ENCODE data around the gene CDKN1A.
"Not testable (repeated sequence)": the region's sequence is repeated elsewhere in the genome, so short reads cannot be mapped to it uniquely, and the experiment has no call there.

The CDKN1A gene

DNA sequence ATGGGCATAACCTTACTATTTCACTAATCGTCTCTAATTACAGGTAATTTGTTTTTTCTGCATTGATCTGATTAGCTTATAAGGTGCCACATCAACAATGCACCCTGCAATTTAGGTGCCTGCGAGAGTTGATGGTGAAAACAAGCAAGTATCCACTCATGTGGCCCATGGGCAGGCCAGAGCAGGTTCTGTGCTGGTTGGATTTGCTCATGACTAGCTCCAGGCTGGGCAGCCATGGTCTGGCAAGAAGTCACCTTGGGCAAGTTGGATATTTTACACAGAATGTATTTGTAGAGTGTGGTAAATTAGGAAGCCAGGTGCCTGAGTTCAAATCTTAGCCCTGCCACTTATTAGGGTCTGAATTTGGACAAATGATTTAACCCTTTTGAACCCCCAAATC, 44.4 kb downstream of the CDKN1A start:
- DNase-seq, result no peak

DNA sequence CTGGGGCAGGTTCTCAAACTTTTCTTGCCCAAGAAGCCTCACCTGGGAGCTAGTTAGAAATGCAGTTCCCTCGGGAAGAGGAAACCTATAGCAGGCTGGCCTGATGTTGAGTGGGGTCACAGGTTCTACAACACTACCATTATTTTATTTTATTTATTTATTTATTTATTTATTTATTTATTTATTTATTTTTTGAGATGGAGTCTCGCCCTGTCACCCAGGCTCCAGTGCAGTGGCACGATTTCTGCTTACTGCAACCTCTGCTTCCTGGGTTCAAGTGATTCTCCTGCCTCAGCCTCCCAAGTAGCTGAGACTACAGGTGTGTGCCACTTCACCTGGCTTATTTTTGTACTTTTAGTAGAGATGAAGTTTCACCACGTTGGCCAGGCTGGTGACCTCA, 45.5 kb downstream of the CDKN1A start:
- not testable (repeated sequence) for DNase-seq

DNA sequence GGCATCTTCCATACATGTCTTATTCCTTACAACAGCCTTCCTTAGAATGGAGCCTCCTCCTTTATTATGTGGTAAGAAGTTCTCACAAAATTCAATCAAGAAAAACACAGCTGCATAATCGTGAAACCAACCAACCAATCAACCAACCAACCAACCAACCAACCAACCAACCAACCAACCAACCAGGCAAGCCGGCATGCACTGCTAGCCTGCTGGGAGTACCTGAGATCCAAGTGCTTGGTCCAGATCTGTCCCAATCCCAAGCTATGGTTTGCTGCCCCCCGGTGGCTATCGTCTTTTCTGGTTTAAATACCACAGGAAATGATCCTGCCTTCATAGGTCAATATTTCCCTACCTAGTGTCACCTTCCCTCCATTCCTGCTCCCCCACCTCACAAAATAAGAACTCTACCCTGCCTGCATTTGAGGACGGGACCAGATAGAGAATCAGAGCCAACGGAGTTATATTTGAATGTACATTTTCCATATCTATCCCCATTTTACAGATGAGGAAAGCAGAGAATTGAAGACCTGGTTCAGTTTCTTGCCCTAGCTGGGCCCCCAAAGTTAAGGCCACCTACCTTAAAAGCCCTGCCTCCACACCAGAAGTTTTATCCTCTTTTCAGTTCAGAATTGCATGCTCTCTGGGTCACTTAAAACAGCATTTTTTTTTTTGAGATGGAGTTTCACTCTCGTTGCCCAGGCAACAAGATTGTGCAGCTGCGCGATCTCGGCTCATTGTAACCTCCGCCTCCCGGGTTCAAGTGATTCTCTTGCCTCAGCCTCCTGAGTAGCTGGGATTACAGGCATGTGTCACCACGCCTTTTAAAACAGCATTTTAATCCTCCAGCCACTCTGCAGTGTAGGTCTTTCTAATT, 46.2 kb downstream of the CDKN1A start:
- DNase-seq, result peak; percentile 41

DNA sequence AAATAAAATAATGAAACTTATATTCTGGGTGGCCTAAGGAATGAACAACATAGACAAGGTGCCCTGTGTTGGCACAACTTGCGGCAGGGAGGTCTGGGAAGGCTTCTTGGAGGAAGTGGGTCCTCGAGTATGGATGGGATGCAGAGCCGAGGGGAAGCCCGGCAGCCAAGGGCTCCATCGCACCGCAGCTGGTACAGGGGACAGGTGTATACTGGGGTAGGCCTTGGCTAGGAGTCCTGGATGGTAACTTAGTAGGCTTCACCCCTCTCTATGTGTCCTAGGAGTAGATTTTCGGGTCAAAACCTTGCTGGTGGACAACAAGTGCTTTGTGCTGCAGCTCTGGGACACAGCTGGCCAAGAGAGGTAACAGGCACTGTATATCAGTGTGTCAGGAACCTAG, 47.1 kb downstream of the CDKN1A start:
- DNase-seq, result no peak

DNA sequence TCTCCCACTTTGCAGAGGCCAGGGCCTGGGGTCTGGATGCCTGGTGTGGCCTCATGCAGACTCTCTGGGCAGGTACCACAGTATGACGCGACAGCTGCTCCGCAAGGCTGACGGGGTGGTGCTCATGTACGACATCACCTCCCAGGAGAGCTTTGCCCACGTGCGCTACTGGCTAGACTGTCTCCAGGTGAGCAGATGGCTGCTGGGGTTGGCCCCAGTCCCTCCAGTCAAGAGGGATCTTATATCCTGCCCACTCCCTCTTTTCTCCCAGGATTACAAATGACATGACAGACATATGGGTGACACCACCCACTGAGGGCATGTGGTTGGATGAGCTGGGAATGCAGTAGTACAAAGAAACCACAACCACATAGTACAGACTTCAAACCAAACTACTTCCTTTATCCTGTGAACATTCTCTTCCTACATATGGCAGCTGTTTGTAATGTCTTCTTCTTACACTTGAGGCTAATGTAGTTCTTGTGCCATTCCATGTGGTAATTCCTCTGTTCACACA, 49.0 kb downstream of the CDKN1A start:
- DNase-seq, result peak; percentile 28

DNA sequence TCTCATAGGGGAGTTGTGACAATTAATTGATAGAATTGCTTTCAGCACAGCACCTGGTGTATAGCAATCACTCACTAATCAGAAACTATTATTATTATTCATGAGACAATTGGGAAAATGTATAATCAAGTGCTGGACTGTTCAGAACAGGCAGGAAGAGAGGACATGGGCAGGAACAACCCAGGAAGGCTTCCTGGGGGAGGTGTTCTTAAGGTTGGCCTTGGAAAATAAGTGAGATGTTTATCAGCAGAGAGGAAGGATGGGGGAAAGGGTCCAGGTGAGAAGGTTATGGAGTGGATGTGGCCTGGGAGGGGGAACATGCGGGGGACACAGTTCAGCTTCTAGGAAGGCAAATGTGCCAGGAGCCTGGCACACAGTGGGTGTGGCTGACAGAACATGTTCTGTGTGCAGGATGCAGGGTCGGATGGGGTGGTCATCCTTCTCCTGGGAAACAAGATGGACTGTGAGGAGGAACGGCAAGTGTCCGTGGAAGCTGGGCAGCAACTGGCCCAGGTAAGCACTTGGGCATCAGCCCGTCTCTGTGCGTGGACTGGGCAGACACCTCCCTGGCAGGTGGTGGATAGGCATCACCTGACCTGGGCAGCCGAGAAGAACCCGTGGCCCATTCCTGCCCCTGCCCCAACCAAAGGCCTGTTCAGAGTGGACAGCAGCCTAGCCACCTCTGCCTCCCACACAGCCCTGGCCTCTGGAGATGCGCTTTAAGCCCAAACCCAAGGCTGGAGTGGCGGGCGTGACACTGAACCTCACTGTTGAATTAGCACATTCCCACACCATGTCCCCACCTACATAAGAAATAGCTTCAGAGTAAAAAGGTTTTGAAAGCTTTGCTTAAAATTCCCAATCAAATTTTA, 50.0 kb downstream of the CDKN1A start:
- DNase-seq, result no peak

DNA sequence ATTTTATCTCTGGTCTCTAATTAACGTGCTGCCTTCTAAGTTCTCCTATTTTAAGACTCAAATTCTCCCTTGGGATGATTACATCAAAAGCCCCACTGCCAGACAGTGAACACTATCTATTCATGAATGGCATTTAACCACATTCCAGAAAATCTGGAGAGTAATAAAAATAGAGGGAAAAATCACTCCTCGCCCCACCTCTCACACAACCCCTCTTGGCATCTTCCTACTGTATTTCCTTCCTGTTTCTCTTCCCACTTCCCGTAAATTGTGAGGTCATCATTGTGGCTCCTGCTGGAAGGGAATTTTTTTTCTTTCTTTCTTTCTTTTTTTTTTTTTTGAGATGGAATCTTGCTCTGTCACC, 50.6 kb downstream of the CDKN1A start:
- DNase-seq, result no peak

DNA sequence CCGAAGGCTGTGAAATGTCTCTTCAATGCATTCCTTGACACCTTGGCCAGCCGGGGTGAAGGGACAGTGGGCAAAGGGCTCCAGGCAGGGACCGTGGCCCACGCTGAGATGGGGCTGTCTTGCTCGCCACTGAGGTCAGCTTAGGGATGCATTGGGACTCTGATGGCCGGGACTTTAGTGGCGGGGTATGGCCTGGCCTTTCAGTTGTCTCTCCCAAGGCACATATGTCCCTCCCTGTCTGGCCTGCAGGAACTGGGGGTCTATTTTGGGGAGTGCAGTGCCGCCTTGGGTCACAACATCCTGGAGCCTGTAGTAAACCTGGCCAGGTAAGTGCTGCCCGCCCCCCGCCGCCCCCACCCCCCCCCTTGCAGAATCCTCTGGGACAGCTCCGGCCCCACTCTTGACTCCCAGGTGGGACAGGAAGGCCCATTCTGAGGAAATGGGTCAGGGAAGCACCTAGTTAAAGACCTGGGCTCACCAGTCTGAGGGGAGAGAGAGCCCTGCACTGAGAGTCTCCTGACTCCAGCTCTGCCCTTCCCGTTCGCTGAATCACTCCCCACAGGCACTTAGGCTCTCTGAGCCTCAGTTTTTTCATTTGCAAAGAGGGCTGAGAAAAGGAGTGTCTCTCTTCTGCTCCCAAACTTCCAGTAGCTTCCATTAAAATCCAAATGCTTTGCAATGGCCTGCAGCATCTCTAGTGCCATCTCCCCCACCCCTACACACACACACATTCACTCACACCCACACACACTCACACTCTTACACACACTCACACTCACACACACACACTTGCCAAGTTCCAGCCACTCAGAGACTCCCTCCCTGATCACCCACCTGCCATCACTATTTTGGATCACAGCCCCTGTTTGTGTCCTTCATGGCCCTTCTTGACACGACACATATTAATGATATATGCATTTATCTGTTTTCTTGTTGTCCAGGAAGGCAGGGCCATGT, 52.2 kb downstream of the CDKN1A start:
- DNase-seq, result no peak

DNA sequence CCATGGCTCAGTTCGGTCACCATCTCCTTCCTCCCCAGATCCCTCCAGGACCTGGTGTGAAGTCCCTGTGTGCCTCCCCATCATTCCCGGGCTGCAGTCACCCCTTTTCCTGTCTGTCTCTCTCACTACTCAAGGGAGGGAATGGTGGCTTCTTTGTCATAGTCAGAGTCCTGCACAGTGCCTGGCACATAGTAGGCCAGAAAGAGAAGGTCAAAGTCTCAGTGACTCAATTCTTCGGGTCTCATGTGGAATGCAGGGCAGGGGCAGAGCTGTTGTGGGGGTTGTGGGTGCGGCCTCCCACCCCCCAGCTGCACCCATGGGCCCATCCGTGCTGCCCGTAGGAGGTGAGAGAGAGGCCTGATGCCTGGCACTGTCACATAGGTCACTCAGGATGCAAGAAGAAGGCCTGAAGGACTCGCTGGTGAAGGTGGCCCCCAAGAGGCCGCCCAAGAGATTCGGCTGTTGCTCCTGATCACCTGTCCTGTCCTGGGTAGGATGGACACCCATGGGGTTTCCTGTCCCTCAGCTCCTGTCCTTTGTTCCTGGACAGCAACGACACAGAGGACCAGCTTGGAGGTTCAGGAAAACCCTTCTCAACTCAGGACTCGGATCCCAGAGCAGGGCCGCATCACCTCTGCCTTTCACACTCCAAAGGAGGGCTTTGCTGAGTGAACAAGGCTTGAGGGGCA, 53.3 kb downstream of the CDKN1A start:
- no peak for DNase-seq

DNA sequence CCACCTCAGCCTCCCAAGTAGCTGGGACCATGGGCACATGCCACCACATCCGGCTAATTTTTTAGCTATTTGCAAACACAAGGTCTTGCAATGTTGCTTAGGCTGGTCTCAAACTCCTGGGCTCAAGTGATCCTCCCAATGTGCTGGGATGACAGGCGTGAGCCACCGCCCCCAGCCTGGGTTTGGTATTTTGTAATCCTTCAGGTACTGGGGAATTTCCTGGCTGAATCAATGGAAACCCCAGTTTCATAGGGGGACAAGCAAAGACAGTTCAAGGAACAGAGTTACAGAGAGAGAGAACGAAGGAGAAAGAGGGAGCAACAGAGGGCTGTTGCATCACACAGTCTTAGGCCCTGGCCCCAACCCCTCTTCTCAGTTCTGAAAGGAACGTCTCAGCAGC, 54.8 kb downstream of the CDKN1A start:
- no peak for DNase-seq

DNA sequence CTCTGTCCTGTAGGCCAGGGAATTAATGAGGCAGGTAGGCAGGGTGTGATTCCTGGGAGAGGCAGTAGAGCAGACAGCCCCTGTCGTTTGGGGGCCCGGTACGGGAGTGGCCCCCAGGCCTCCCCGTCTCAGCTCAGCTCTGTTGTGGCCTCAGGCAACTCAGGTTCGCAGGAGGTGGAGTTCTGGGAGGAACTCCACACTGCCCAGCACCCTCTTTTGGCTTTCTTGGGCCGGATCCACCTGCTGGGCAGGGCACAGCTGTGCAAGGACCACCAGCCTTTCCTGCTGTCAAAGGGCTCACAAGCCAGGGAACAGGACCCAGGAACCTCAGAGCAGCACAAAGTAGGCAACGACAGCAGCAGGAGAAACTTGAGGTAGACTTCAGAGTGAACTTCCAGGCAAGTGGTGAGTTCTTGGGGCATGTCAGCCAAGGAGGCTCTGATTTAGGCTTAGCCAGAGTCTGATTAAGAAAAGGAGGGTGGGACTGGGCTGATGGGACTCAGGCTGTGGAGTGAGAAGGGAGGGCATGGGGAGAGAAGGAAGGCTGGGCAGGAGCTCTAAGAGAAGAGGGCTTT, 56.1 kb downstream of the CDKN1A start:
- DNase-seq, result no peak

DNA sequence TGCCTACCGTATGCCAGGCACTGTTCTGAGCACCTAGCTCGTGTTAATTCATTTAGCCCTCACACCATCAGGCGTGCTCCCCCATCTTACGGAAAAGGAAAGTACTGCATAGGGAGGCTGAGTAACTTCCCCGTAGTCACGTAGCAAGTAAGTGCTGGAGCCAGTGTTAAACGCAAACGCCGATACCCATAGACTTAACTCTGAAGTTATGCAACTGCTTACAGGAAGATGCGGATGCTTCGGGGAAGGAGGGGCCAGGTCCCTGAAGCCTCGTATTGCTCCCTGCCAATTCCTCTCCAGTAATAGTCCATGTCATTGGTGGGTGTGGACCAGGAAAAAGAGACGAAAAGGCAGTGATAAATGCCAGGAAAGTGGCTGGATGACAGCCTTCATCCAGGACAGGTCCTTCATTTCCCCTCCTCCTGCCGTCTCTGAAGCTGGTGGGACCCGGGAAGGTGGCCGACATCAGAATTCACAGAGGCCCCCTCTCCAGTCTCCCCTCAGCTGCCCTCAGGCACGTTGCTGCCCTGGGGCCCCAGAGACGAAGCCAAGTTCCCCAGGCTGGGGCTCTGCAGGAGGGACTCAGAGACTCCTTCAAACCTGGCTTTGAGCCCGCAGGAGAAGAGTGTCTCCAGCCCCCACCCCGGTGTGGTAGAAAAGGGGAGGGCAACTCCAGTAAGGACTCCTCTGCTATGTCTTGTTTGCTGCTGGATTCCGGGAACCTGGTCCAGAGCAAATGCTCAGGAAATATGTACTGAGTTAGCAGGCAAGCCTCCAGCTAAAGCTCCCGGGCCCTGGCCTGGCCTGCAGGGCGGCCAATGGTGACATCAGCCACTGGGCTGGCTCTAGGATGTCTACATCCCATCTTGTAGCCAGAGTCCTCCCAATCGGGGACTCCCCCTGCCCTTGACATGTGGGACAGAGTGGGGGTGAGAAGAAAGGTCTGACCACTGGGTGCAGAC, 56.9 kb downstream of the CDKN1A start:
- DNase-seq, result no peak

All from GDM1 (cell line).